DND-41 (cell line): ENCODE results near the gene SYNE2.

Experiments used
- ATAC-seq: fragments of 200-7000 bp; cut with Tn5 transposase; 3 replicates; pipeline ENCODE4 v1.9.1; 2021; ENCODE audit warnings: low read depth; ENCODE audit not compliant: insufficient read depth
- DNase-seq: peaks from one replicate; pipeline ENCODE4 v3.0.0-alpha.2; 2020
- H2AFZ ChIP-seq: 2 replicates; pipeline ENCODE4 v1.6.0; 2012; ENCODE audit warnings: low read depth, low read length
- H3K27ac ChIP-seq: 2 replicates; pipeline ENCODE4 v1.5.1; 2012; ENCODE audit warnings: low read length, inconsistent platforms
- H3K27me3 ChIP-seq: fragments of 200-600 bp; sonication (generic); 2 replicates; pipeline ENCODE4 v1.6.0; 2012; ENCODE audit warnings: low read length, mild to moderate bottlenecking, inconsistent platforms; ENCODE audit not compliant: insufficient read depth, poor library complexity
- H3K36me3 ChIP-seq: 2 replicates; pipeline ENCODE4 v1.5.1; 2012; ENCODE audit warnings: low read length, inconsistent platforms; ENCODE audit not compliant: insufficient read depth
- H3K4me1 ChIP-seq: 2 replicates; pipeline ENCODE4 v1.5.1; 2012; ENCODE audit warnings: mild to moderate bottlenecking, low read length; ENCODE audit not compliant: insufficient read depth
- H3K4me2 ChIP-seq: 2 replicates; pipeline ENCODE4 v1.6.0; 2012; ENCODE audit warnings: mild to moderate bottlenecking, moderate library complexity, low read length, inconsistent platforms; ENCODE audit not compliant: insufficient read depth
- H3K4me3 ChIP-seq, 2 experiments: fragments of 200-600 bp in 1 of 2; shearing (Covaris generic) in 1 of 2; 2 replicates each; pipeline ENCODE4 v1.5.1; 2012 to 2016; ENCODE audit warnings: inconsistent platforms in 2 of 2, low read length in 2 of 2, mild to moderate bottlenecking in 2 of 2, low read depth in 1 of 2, moderate library complexity in 1 of 2
- H3K79me2 ChIP-seq: 2 replicates; pipeline ENCODE4 v1.6.0; 2012; ENCODE audit warnings: low read length, inconsistent platforms; ENCODE audit not compliant: insufficient read depth
- H3K9ac ChIP-seq: 2 replicates; pipeline ENCODE4 v1.6.0; 2012; ENCODE audit warnings: low read depth, mild to moderate bottlenecking, inconsistent platforms, low read length, moderate library complexity
- H3K9me3 ChIP-seq: 2 replicates; pipeline ENCODE4 v1.5.1; 2012; ENCODE audit warnings: low read length, moderate library complexity, mild to moderate bottlenecking, inconsistent platforms; ENCODE audit not compliant: insufficient read depth, severe bottlenecking
- H4K20me1 ChIP-seq: 2 replicates; pipeline ENCODE4 v1.6.0; 2012; ENCODE audit warnings: low read length; ENCODE audit not compliant: insufficient read depth
- CTCF ChIP-seq: IDR thresholded peaks from 2 replicates; pipeline ENCODE4 v1.5.1; 2012; ENCODE audit warnings: borderline replicate concordance, low read length, moderate library complexity, mild to moderate bottlenecking; ENCODE audit not compliant: poor library complexity, severe bottlenecking; ENCODE audit errors: extremely low read depth
- EZH2 ChIP-seq: IDR thresholded peaks from 3 replicates; pipeline ENCODE4 v1.6.1; 2012; ENCODE audit warnings: borderline replicate concordance, low read depth, mild to moderate bottlenecking, moderate library complexity, low read length, inconsistent platforms; ENCODE audit not compliant: severe bottlenecking

SYNE2 gene

GRCh38 chr14:63911404-63911803 is 58.6 kb downstream of the SYNE2 start:
- Histone ChIP-seq H3K4me2 (no peak overlapping the region), H4K20me1 (peaks cover 5% of the 10 kb centered on the region; the same call in 1 of the 2 replicates), H2AFZ (no peak overlapping the region), H3K27me3 (no peaks in the 10 kb centered on the region), H3K79me2 (peaks cover 64% of the 10 kb centered on the region), H3K36me3 (peaks cover 51% of the 10 kb centered on the region), H3K4me1 (no peaks in the 10 kb centered on the region), H3K9me3 (no peaks in the 10 kb centered on the region), H3K27ac (no peak overlapping the region), H3K9ac (no peak overlapping the region), H3K4me3 (no peak overlapping the region)
- TF ChIP-seq CTCF (no peak), EZH2 (no peak)
- ATAC-seq (no peak), DNase-seq (no peak)

- H3K9ac ChIP-seq: no peak overlapping the region
- peaks cover 64% of the 10 kb centered on the region for H3K79me2 ChIP-seq
- no peak for DNase-seq
- ATAC-seq: no peak
- no peak overlapping the region for H2AFZ ChIP-seq
- no peak overlapping the region for H3K4me3 ChIP-seq
- no peaks in the 10 kb centered on the region for H3K9me3 ChIP-seq
- H3K27ac ChIP-seq: no peak overlapping the region
- no peaks in the 10 kb centered on the region for H3K4me1 ChIP-seq
- no peaks in the 10 kb centered on the region for H3K27me3 ChIP-seq
- TF ChIP-seq CTCF (no peak), EZH2 (no peak)
- H3K36me3 ChIP-seq: peaks cover 54% of the 10 kb centered on the region
- H4K20me1 ChIP-seq: peaks cover 5% of the 10 kb centered on the region; the same call in 1 of the 2 replicates
- H3K4me2 ChIP-seq: no peak overlapping the region
These were observed 59.5 kb downstream of the SYNE2 start for GRCh38 chr14:63912286-63912685.

- DNase-seq: no peak
- no peak overlapping the region for H2AFZ ChIP-seq
These were observed 65.6 kb downstream of the SYNE2 start for GRCh38 chr14:63918411-63918810.

More at GRCh38 chr14:63918411-63918810, 65.6 kb downstream of the SYNE2 start:
- no peaks in the 10 kb centered on the region for H3K9me3 ChIP-seq
- H3K27me3 ChIP-seq: no peaks in the 10 kb centered on the region
- H3K4me1 ChIP-seq: no peaks in the 10 kb centered on the region
- peaks cover 33% of the 10 kb centered on the region for H3K36me3 ChIP-seq
- TF ChIP-seq EZH2: no peak
- no peak for TF ChIP-seq CTCF
- H3K9ac ChIP-seq: no peak overlapping the region
- H3K4me3 ChIP-seq: no peak overlapping the region
- H3K4me2 ChIP-seq: no peak overlapping the region
- peaks cover 63% of the 10 kb centered on the region for H3K79me2 ChIP-seq
- no peak overlapping the region for H3K27ac ChIP-seq
- no peak for ATAC-seq
- H4K20me1 ChIP-seq: no peaks in the 10 kb centered on the region; the same call in 1 of the 2 replicates
